ENCODE results near the gene NRDE2.

DNA sequence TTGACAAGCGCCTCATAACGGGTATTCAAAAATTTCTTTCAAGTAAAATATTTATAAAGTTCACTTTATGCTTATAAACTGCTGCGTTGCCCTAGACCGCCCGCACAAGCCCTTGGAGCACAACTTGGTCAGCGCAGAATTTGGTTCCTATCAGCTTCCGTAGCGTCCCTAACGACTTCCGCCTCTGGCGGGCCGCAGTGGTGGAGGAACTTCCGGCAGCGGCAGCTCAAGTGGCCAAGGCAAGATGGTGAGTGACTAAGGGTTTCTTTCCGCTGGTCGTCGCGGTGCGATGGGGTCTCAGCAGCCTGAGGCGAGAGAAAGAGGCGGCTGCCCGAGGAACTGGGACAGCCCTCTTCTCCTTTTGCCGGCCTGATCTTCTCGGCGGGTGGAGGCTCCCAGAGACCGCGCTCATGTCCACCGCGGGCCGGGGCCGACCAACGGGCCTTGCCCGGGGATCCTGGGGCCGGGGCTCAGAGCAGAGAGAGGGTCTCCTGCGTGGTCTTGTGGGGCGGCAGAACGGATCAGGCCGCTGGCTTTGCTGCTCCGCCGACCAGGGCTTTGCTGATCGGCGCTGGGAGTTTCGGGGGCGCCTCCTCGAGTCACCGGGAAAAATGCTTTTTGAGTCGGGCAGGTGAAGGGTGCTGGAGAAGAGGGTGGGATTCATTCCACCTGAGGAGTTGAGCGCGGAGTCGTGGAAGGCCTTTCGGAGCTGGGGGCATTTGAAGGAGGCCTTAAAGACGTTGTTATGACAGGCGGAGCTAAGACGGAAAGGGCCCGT, 75.2 kb downstream of the NRDE2 start, which contains the start of gene PSMC1:
- TF ChIP-seq SETDB1 (IDR thresholded peaks at IDR 0.05; ENCODE audit: insufficient read length, low read length) = no peak
- TF ChIP-seq, protein P1, sequence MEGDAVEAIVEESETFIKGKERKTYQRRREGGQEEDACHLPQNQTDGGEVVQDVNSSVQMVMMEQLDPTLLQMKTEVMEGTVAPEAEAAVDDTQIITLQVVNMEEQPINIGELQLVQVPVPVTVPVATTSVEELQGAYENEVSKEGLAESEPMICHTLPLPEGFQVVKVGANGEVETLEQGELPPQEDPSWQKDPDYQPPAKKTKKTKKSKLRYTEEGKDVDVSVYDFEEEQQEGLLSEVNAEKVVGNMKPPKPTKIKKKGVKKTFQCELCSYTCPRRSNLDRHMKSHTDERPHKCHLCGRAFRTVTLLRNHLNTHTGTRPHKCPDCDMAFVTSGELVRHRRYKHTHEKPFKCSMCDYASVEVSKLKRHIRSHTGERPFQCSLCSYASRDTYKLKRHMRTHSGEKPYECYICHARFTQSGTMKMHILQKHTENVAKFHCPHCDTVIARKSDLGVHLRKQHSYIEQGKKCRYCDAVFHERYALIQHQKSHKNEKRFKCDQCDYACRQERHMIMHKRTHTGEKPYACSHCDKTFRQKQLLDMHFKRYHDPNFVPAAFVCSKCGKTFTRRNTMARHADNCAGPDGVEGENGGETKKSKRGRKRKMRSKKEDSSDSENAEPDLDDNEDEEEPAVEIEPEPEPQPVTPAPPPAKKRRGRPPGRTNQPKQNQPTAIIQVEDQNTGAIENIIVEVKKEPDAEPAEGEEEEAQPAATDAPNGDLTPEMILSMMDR (tag by site-specific recombination; IDR thresholded peaks at IDR 0.05) = no peak
- TF ChIP-seq YY1 (tag by site-specific recombination; IDR thresholded peaks at IDR 0.05) = peak; percentile 75
- TF ChIP-seq, protein P2, sequence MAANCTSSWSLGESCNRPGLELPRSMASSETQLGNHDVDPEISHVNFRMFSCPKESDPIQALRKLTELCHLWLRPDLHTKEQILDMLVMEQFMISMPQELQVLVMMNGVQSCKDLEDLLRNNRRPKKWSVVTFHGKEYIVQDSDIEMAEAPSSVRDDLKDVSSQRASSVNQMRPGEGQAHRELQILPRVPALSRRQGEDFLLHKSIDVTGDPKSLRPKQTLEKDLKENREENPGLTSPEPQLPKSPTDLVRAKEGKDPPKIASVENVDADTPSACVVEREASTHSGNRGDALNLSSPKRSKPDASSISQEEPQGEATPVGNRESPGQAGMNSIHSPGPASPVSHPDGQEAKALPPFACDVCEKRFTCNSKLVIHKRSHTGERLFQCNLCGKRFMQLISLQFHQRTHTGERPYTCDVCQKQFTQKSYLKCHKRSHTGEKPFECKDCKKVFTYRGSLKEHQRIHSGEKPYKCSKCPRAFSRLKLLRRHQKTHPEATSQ (tag by site-specific recombination; IDR thresholded peaks at IDR 0.05) = no peak
- no peak for TF ChIP-seq ZNF530 (tag by site-specific recombination; IDR thresholded peaks at IDR 0.05; ENCODE audit: low read depth)
- no peak for TF ChIP-seq ZBTB1 (tag by site-specific recombination; IDR thresholded peaks at IDR 0.05)
- TF ChIP-seq ZNF114 (tag by site-specific recombination; IDR thresholded peaks at IDR 0.05) = no peak
- TF ChIP-seq, protein P3, sequence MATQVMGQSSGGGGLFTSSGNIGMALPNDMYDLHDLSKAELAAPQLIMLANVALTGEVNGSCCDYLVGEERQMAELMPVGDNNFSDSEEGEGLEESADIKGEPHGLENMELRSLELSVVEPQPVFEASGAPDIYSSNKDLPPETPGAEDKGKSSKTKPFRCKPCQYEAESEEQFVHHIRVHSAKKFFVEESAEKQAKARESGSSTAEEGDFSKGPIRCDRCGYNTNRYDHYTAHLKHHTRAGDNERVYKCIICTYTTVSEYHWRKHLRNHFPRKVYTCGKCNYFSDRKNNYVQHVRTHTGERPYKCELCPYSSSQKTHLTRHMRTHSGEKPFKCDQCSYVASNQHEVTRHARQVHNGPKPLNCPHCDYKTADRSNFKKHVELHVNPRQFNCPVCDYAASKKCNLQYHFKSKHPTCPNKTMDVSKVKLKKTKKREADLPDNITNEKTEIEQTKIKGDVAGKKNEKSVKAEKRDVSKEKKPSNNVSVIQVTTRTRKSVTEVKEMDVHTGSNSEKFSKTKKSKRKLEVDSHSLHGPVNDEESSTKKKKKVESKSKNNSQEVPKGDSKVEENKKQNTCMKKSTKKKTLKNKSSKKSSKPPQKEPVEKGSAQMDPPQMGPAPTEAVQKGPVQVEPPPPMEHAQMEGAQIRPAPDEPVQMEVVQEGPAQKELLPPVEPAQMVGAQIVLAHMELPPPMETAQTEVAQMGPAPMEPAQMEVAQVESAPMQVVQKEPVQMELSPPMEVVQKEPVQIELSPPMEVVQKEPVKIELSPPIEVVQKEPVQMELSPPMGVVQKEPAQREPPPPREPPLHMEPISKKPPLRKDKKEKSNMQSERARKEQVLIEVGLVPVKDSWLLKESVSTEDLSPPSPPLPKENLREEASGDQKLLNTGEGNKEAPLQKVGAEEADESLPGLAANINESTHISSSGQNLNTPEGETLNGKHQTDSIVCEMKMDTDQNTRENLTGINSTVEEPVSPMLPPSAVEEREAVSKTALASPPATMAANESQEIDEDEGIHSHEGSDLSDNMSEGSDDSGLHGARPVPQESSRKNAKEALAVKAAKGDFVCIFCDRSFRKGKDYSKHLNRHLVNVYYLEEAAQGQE (tag by site-specific recombination; IDR thresholded peaks at IDR 0.05) = no peak
- TF ChIP-seq, protein P4, sequence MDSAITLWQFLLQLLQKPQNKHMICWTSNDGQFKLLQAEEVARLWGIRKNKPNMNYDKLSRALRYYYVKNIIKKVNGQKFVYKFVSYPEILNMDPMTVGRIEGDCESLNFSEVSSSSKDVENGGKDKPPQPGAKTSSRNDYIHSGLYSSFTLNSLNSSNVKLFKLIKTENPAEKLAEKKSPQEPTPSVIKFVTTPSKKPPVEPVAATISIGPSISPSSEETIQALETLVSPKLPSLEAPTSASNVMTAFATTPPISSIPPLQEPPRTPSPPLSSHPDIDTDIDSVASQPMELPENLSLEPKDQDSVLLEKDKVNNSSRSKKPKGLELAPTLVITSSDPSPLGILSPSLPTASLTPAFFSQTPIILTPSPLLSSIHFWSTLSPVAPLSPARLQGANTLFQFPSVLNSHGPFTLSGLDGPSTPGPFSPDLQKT (IDR thresholded peaks at IDR 0.05; ENCODE audit: borderline replicate concordance, low read depth, low read length) = no peak
- TF ChIP-seq TRIM28 (IDR thresholded peaks at IDR 0.05; ENCODE audit: borderline replicate concordance, low read length) = no peak
- TF ChIP-seq BCL11A (tag by site-specific recombination; IDR thresholded peaks at IDR 0.05; ENCODE audit: low read depth) = no peak
- TF ChIP-seq KLF10 (tag by site-specific recombination; IDR thresholded peaks at IDR 0.05) = 0 out of 2 replicates have a peak, but pooled peaks have one; percentile 49
- TF ChIP-seq, protein P5, sequence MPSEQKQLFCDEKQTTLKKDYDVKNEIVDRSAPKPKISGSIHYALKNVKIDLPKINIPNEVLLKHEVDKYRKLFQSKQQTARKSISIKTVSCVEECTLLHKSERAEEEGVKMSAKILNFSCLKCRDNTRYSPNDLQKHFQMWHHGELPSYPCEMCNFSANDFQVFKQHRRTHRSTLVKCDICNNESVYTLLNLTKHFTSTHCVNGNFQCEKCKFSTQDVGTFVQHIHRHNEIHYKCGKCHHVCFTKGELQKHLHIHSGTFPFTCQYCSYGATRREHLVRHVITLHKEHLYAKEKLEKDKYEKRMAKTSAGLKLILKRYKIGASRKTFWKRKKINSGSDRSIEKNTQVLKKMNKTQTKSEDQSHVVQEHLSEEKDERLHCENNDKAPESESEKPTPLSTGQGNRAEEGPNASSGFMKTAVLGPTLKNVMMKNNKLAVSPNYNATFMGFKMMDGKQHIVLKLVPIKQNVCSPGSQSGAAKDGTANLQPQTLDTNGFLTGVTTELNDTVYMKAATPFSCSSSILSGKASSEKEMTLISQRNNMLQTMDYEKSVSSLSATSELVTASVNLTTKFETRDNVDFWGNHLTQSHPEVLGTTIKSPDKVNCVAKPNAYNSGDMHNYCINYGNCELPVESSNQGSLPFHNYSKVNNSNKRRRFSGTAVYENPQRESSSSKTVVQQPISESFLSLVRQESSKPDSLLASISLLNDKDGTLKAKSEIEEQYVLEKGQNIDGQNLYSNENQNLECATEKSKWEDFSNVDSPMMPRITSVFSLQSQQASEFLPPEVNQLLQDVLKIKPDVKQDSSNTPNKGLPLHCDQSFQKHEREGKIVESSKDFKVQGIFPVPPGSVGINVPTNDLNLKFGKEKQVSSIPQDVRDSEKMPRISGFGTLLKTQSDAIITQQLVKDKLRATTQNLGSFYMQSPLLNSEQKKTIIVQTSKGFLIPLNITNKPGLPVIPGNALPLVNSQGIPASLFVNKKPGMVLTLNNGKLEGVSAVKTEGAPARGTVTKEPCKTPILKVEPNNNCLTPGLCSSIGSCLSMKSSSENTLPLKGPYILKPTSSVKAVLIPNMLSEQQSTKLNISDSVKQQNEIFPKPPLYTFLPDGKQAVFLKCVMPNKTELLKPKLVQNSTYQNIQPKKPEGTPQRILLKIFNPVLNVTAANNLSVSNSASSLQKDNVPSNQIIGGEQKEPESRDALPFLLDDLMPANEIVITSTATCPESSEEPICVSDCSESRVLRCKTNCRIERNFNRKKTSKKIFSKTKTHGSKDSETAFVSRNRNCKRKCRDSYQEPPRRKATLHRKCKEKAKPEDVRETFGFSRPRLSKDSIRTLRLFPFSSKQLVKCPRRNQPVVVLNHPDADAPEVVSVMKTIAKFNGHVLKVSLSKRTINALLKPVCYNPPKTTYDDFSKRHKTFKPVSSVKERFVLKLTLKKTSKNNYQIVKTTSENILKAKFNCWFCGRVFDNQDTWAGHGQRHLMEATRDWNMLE (tag by site-specific recombination; conservative IDR thresholded peaks at IDR 0.05; ENCODE audit: low read depth) = peak; percentile 99
- TF ChIP-seq, protein P6, sequence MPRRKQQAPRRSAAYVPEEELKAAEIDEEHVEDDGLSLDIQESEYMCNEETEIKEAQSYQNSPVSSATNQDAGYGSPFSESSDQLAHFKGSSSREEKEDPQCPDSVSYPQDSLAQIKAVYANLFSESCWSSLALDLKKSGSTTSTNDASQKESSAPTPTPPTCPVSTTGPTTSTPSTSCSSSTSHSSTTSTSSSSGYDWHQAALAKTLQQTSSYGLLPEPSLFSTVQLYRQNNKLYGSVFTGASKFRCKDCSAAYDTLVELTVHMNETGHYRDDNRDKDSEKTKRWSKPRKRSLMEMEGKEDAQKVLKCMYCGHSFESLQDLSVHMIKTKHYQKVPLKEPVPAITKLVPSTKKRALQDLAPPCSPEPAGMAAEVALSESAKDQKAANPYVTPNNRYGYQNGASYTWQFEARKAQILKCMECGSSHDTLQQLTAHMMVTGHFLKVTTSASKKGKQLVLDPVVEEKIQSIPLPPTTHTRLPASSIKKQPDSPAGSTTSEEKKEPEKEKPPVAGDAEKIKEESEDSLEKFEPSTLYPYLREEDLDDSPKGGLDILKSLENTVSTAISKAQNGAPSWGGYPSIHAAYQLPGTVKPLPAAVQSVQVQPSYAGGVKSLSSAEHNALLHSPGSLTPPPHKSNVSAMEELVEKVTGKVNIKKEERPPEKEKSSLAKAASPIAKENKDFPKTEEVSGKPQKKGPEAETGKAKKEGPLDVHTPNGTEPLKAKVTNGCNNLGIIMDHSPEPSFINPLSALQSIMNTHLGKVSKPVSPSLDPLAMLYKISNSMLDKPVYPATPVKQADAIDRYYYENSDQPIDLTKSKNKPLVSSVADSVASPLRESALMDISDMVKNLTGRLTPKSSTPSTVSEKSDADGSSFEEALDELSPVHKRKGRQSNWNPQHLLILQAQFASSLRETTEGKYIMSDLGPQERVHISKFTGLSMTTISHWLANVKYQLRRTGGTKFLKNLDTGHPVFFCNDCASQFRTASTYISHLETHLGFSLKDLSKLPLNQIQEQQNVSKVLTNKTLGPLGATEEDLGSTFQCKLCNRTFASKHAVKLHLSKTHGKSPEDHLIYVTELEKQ (tag by site-specific recombination; IDR thresholded peaks at IDR 0.05; ENCODE audit: borderline replicate concordance) = no peak
